OCI-LY1 (cell line): ENCODE data around the gene ZFPL1.

Experiments used
- H2AFZ ChIP-seq: fragments of 200-600 bp; sonication (generic), shearing (Covaris generic); 2 replicates; pipeline ENCODE4 v1.6.0; 2014; ENCODE audit warnings: antibody characterized with exemption, mild to moderate bottlenecking, low read length
- H3F3A ChIP-seq: fragments of 200-600 bp; sonication (generic), shearing (Covaris generic); 2 replicates; pipeline ENCODE4 v1.6.0; 2014; ENCODE audit warnings: mild to moderate bottlenecking, antibody characterized with exemption, low read length, moderate library complexity; ENCODE audit not compliant: insufficient read depth
- H3K27ac ChIP-seq: fragments of 200-600 bp; sonication (generic); 2 replicates; pipeline ENCODE4 v1.5.1; 2014; ENCODE audit warnings: low read length, mixed run types, mild to moderate bottlenecking, low read depth; ENCODE audit not compliant: poor library complexity, severe bottlenecking
- H3K27me3 ChIP-seq: fragments of 200-600 bp; sonication (generic); 2 replicates; pipeline ENCODE4 v1.6.0; 2014; ENCODE audit warnings: antibody characterized with exemption, mild to moderate bottlenecking, low read length, moderate library complexity; ENCODE audit not compliant: insufficient read depth
- H3K36me3 ChIP-seq: fragments of 200-600 bp; sonication (generic); 2 replicates; pipeline ENCODE4 v1.6.1; 2014; ENCODE audit warnings: mild to moderate bottlenecking, antibody characterized with exemption, low read length, moderate library complexity, mixed read lengths; ENCODE audit not compliant: insufficient read depth
- H3K4me1 ChIP-seq: fragments of 200-600 bp; sonication (generic); 2 replicates; pipeline ENCODE4 v1.5.1; 2014; ENCODE audit warnings: mild to moderate bottlenecking, low read length, moderate library complexity; ENCODE audit not compliant: insufficient read depth, severe bottlenecking
- H3K4me2 ChIP-seq: fragments of 200-600 bp; sonication (generic), shearing (Covaris generic); 2 replicates; pipeline ENCODE4 v1.6.1; 2014; ENCODE audit warnings: low read length
- H3K4me3 ChIP-seq: fragments of 200-600 bp; sonication (generic); 2 replicates; pipeline ENCODE4 v1.5.1; 2014; ENCODE audit warnings: low read length, low read depth, mild to moderate bottlenecking, mixed read lengths; ENCODE audit not compliant: poor library complexity, severe bottlenecking
- H3K79me2 ChIP-seq: fragments of 200-600 bp; shearing (Covaris generic); 2 replicates; pipeline ENCODE4 v1.6.1; 2016; ENCODE audit warnings: mixed run types, low read length, mixed read lengths; ENCODE audit not compliant: insufficient read depth
- H3K9ac ChIP-seq: fragments of 200-600 bp; sonication (generic), shearing (Covaris generic); 2 replicates; pipeline ENCODE4 v1.6.1; 2014; ENCODE audit warnings: mild to moderate bottlenecking, low read length, mixed read lengths
- H3K9me2 ChIP-seq: fragments of 200-600 bp; sonication (generic), shearing (Covaris generic); 2 replicates; pipeline ENCODE4 v1.6.1; 2014; ENCODE audit warnings: low read depth, mild to moderate bottlenecking, low read length, mixed read lengths
- H3K9me3 ChIP-seq: fragments of 200-600 bp; shearing (Covaris generic); 2 replicates; pipeline ENCODE4 v1.6.1; 2014; ENCODE audit warnings: low read length, mixed read lengths
- H4K20me1 ChIP-seq: fragments of 200-600 bp; sonication (generic), shearing (Covaris generic); 2 replicates; pipeline ENCODE4 v1.6.0; 2016; ENCODE audit warnings: mild to moderate bottlenecking, low read length; ENCODE audit not compliant: insufficient read depth
- EZH2 ChIP-seq: fragments of 200-600 bp; sonication (generic), shearing (Covaris generic); IDR thresholded peaks from 2 replicates; pipeline ENCODE4 v1.8.0; 2017; ENCODE audit warnings: borderline replicate concordance, mixed run types, mild to moderate bottlenecking, antibody characterized with exemption, low read length, moderate library complexity, mixed read lengths
- TF ChIP-seq, protein P1 (sequence below): fragments of 200-600 bp; sonication (generic), shearing (Covaris generic); IDR thresholded peaks from 2 replicates; pipeline ENCODE4 v1.5.1; 2017; ENCODE audit warnings: mild to moderate bottlenecking, antibody characterized with exemption, low read length, moderate library complexity, mixed read lengths

Gene ZFPL1

DNA sequence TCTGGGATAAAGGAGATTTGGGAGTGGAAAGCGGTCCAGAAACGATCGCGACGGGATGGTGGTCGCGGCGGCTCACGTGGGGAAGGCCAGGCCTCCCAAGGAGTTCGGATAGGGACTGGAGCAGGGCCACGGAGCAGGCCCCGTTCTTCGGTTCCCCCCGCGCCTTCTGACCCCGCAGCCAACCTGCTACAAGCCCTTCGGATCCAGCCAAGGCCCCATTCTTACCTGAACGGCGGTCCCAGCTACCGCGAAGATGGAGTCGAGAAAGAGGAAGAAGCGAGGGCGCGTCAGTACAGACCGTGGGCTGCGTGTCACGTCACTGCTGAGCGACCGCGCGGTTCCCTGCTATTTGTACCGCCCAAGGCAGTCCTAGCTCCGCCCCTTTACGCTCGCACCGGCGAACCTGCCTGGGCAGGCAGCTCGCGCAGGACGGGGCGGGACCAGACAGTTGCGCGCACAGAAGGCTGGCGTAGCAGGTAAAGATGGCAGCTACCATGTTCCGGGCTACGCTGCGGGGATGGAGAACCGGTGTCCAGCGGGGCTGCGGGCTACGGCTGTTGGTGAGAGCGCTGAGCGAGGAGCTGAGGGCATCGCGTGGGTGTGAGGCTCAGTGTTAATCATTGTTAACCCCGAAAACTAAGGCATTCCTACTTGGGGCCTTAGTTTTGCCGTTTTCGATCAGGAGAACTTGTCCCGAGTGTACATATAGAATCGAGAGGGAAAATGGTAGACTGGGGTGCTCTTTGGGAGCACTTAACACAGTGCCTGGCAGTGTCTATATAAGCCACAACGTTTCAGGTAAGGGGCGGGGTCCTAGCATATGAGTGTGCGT lies 38.1 kb downstream of the ZFPL1 start, which contains the start of the genes FAU and MRPL49:
Gene FAU (minus strand): TSS at position 270 of the 832 bp plus-strand sequence. CDS start 321 bp downstream, outside the sequence.
Gene MRPL49 (plus strand): TSS at position 457 of the 832 bp plus-strand sequence. CDS start 26 bp downstream, at position 483.
- H3K79me2 ChIP-seq, result peaks cover 19% of the 10 kb centered on the region
- H4K20me1 ChIP-seq, result no peaks in the 10 kb centered on the region
- H3K9ac ChIP-seq, result peak within 1 kb of the TSS; percentile 96
- H3K4me1 ChIP-seq, result peaks cover 36% of the 10 kb centered on the region
- H2AFZ ChIP-seq, result no peak within 1 kb of the TSS
- no peaks in the 10 kb centered on the region for H3K27me3 ChIP-seq
- H3K4me2 ChIP-seq, result peak within 1 kb of the TSS; percentile 75
- peak within 1 kb of the TSS; percentile 72 for H3K27ac ChIP-seq
- no peaks in the 10 kb centered on the region for H3K9me2 ChIP-seq
- H3K36me3 ChIP-seq, result peaks cover 73% of the 10 kb centered on the region
- peak within 1 kb of the TSS; percentile 87 for H3K4me3 ChIP-seq
- no peaks in the 10 kb centered on the region for H3K9me3 ChIP-seq
- TF ChIP-seq, protein P1, sequence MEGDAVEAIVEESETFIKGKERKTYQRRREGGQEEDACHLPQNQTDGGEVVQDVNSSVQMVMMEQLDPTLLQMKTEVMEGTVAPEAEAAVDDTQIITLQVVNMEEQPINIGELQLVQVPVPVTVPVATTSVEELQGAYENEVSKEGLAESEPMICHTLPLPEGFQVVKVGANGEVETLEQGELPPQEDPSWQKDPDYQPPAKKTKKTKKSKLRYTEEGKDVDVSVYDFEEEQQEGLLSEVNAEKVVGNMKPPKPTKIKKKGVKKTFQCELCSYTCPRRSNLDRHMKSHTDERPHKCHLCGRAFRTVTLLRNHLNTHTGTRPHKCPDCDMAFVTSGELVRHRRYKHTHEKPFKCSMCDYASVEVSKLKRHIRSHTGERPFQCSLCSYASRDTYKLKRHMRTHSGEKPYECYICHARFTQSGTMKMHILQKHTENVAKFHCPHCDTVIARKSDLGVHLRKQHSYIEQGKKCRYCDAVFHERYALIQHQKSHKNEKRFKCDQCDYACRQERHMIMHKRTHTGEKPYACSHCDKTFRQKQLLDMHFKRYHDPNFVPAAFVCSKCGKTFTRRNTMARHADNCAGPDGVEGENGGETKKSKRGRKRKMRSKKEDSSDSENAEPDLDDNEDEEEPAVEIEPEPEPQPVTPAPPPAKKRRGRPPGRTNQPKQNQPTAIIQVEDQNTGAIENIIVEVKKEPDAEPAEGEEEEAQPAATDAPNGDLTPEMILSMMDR, result no peak
- TF ChIP-seq EZH2, result no peak
- H3F3A ChIP-seq, result peaks cover 14% of the 10 kb centered on the region; the same call in 1 of the 2 replicates

DNA sequence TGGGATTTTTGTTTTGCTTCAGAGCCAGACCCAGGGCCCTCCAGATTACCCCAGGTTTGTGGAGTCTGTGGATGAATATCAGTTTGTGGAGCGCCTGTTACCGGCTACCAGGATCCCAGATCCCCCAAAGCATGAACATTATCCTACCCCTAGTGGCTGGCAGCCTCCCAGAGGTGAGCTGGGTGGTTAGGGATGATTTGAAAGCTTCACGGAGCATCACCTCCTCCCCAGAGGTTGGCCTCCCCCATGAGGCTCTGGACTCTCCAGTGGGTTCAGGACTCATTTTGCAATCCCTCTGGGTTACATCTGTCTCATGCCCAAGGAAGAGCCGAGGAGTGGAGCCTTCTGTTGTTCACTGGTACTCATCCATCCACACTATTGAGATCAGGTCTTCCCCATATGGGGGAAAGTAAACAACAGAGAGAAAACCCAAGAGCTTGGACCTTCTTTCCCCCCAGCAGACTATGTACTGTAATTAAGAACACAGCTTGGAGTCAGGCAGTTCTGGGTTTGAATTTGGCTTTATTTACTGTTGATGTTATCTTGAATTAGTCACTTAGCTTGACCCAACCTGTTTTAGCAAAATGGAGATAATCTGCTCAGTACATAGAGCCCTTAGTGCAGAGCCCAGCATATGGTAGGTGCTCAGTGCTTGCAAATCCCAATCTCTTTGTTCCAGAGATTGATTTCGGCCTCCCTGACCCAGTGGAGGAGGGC lies 40.6 kb downstream of the ZFPL1 start:
- TF ChIP-seq EZH2, result no peak
- TF ChIP-seq, protein P1, result no peak
- Histone ChIP-seq H3F3A (peaks cover 23% of the 10 kb centered on the region; the same call in 1 of the 2 replicates), H3K9ac (no peak overlapping the region), H3K4me1 (peaks cover 31% of the 10 kb centered on the region), H3K36me3 (peaks cover 81% of the 10 kb centered on the region), H3K9me2 (no peaks in the 10 kb centered on the region), H3K27me3 (no peaks in the 10 kb centered on the region), H3K4me3 (no peak overlapping the region), H3K4me2 (no peak overlapping the region), H4K20me1 (no peaks in the 10 kb centered on the region), H2AFZ (no peak overlapping the region), H3K9me3 (no peaks in the 10 kb centered on the region), H3K79me2 (peaks cover 19% of the 10 kb centered on the region), H3K27ac (peak overlapping the region; percentile 11)

- TF ChIP-seq, protein P1, result no peak
- TF ChIP-seq EZH2, result no peak
- Histone ChIP-seq H3K27me3 (no peaks in the 10 kb centered on the region), H3K4me2 (no peak overlapping the region), H3K4me3 (no peak overlapping the region), H3F3A (peaks cover 23% of the 10 kb centered on the region; the same call in 1 of the 2 replicates), H3K27ac (no peak overlapping the region), H3K9ac (no peak overlapping the region), H3K9me3 (no peaks in the 10 kb centered on the region), H3K79me2 (peaks cover 19% of the 10 kb centered on the region), H2AFZ (no peak overlapping the region), H4K20me1 (no peaks in the 10 kb centered on the region), H3K9me2 (no peaks in the 10 kb centered on the region), H3K4me1 (peaks cover 29% of the 10 kb centered on the region), H3K36me3 (peaks cover 81% of the 10 kb centered on the region)
These were observed 41.4 kb downstream of the ZFPL1 start for GRCh38 chr11:65125197-65126056.
